ENCODE measurements around the gene ELANE.

- TF ChIP-seq SP1 (IDR thresholded peaks at IDR 0.05) (no peak), CTBP1 (IDR thresholded peaks at IDR 0.05; ENCODE audit: borderline replicate concordance) (no peak), FOXK2 (IDR thresholded peaks at IDR 0.05) (no peak), BHLHE40 (IDR thresholded peaks at IDR 0.05; ENCODE audit: borderline replicate concordance) (no peak), SUZ12 (IDR thresholded peaks at IDR 0.05) (no peak), LEF1 (IDR thresholded peaks at IDR 0.05; ENCODE audit: borderline replicate concordance) (no peak), ARNT (IDR thresholded peaks at IDR 0.05) (no peak), ZNF384 (IDR thresholded peaks at IDR 0.05) (no peak), FOXA1 (IDR thresholded peaks at IDR 0.05) (no peak), TARDBP (IDR thresholded peaks at IDR 0.05) (no peak), L3MBTL2 (conservative IDR thresholded peaks at IDR 0.05) (no peak), HDGF (IDR thresholded peaks at IDR 0.05; ENCODE audit: borderline replicate concordance) (no peak), FOXM1 (IDR thresholded peaks at IDR 0.05; ENCODE audit: borderline replicate concordance) (no peak)
Observed at GRCh38 chr19:808423-808775, 43.7 kb upstream of the ELANE start.
